ENCODE measurements around the gene ELMO2.

Gene ELMO2

GRCh38 chr20:46361811-46362210, 44.6 kb downstream of the ELMO2 start:
- TF ChIP-seq, protein P1, sequence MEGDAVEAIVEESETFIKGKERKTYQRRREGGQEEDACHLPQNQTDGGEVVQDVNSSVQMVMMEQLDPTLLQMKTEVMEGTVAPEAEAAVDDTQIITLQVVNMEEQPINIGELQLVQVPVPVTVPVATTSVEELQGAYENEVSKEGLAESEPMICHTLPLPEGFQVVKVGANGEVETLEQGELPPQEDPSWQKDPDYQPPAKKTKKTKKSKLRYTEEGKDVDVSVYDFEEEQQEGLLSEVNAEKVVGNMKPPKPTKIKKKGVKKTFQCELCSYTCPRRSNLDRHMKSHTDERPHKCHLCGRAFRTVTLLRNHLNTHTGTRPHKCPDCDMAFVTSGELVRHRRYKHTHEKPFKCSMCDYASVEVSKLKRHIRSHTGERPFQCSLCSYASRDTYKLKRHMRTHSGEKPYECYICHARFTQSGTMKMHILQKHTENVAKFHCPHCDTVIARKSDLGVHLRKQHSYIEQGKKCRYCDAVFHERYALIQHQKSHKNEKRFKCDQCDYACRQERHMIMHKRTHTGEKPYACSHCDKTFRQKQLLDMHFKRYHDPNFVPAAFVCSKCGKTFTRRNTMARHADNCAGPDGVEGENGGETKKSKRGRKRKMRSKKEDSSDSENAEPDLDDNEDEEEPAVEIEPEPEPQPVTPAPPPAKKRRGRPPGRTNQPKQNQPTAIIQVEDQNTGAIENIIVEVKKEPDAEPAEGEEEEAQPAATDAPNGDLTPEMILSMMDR (conservative IDR thresholded peaks at IDR 0.05; ENCODE audit: low read length): no peak
- H3K4me3 ChIP-seq (ENCODE audit: low read length): no peak overlapping the region
- DNase-seq (ENCODE audit: low read depth): no peak

DNA sequence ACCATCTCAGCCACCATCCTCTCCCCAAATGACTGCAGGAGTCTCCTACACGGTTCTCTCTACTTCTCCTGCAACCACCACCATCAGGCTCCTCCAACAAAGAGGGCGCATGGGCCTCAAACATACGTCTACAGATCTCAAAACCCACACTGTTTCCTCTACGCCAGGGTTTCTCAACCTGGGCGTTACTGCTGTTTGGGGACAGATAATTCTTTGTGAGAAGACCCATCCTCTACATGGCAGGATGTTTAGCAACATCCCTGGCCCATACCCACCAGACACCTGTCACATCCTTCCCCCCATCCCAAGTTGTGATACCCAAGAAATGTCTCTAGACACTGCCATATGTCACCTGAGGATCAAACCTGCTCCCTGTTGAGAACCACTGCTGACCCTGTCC, 45.0 kb downstream of the ELMO2 start:
- TF ChIP-seq, protein P1 (conservative IDR thresholded peaks at IDR 0.05; ENCODE audit: low read length): no peak
- no peak overlapping the region for H3K4me3 ChIP-seq (ENCODE audit: low read length)
- no peak for DNase-seq (ENCODE audit: low read depth)

DNA sequence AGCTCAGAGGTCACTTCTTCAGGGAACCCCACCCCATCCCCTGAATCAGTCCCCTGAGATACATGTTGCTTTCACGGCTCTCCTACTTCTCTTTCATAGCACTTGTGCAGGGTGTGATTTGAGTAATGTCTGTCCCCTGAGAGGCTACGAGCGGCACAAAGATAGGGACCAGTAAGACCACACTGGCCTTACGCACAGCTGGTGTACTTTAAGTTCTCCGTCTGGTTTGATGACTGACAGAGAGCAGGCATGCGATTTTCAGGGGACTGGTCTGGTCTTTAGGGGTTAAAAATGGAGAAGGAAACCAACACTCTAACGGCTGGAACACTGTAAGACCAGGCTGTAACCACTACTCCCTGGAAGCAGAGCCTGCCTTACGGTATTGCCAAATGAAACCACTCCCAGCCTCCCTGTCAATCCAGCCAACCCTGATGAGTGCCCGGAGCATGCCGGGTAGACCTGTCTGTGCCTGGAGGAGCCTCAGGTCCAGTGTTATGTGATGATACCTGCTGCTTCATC, 47.1 kb downstream of the ELMO2 start:
- no peak overlapping the region for H3K4me3 ChIP-seq (ENCODE audit: low read length)
- DNase-seq (ENCODE audit: low read depth): no peak
- TF ChIP-seq, protein P1 (conservative IDR thresholded peaks at IDR 0.05; ENCODE audit: low read length): no peak

- H3K4me3 ChIP-seq (ENCODE audit: low read length): no peak overlapping the region
- DNase-seq (ENCODE audit: low read depth): no peak
- TF ChIP-seq, protein P1 (conservative IDR thresholded peaks at IDR 0.05; ENCODE audit: low read length): no peak
Measured at GRCh38 chr20:46358346-46359058, 47.9 kb downstream of the ELMO2 start.

DNA sequence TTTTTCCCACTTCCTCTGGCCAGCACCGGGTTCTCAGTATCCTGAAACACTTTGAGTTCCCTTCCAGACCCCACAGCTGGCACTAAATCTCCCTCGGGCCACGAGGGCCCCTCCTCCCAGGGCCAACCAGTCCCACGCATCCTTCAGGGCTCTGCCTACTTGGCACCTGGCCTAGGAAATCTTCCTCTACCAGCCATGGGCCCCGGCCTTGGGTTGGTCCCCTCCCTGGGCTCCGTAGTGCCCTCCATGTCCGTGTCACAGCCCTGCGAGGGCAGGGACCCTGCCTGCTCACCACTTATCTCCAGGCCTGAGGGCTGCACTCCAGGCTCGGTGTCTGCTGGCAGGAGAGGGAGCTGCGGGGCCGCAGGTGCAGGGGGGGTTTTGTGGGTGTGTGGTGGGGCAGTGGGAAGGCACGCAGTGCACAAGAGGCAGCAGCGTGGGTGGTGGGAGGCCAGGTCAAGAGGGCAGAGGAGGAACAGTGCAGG, 49.3 kb downstream of the ELMO2 start:
- DNase-seq (ENCODE audit: low read depth): no peak
- no peak overlapping the region for H3K4me3 ChIP-seq (ENCODE audit: low read length)
- TF ChIP-seq, protein P1 (conservative IDR thresholded peaks at IDR 0.05; ENCODE audit: low read length): no peak

DNA sequence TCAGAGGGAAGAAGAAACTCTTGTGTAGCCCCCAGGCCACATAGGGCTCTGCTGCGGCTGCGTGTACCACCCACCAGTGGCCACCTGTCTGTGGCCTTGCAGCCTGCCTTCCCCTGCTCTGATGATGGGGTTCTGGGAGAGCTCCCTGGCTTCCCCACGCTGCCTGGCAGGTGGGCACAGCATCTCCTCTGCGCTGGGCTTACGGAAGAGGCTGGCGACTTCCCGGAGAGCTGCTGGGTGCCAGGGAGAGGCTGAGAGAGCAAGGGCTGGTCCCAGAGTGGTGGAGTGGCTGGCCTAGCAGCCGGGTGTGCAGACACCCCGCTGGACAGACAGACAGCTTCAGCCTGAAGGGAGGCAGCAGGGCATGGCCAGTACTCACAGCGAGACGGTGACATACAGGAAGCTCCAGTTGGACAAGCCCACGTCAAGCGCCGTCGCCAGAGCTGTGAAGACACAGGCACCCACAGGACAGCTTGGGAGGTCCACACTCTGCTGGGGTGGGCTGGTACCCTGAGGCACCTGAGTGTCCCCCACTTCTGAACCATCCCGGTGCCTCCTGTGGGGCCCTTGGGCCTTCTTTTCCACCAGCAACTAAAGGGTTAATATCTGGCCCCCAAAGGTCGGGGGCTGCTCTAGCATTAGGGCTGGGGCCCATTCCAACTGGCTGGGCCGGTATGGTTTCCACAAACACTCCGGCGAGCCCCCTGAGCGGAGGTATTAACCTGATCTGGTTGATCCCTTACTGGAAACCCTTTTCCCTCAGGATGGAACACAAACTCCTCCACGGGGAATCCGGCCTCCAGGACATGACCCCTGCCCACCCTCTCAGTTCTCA, 50.0 kb downstream of the ELMO2 start:
- H3K4me3 ChIP-seq (ENCODE audit: low read length): no peak overlapping the region
- TF ChIP-seq, protein P1 (conservative IDR thresholded peaks at IDR 0.05; ENCODE audit: low read length): no peak
- DNase-seq (ENCODE audit: low read depth): no peak

All from AG10803 (cell line).